ENCODE data around the gene COG2.
"Not testable (repeated sequence)": the region's sequence is repeated elsewhere in the genome, so short reads cannot be mapped to it uniquely, and the experiment has no call there.

The COG2 gene

GRCh38 chr1:230642263-230642959 is at the start of gene COG2:
COG2 (plus strand) TSS chr1:230642481; CDS start chr1:230642607, 126 bp downstream.
- DNase-seq = peak; percentile 77

GRCh38 chr1:230592848-230593414 is 49.4 kb upstream of the COG2 start:
- DNase-seq = no peak

- DNase-seq = no peak
Observed at GRCh38 chr1:230594214-230594773, 48.0 kb upstream of the COG2 start.

- no peak for DNase-seq
Observed at GRCh38 chr1:230595181-230595580, 47.1 kb upstream of the COG2 start.

- no peak for DNase-seq
Observed at GRCh38 chr1:230596306-230596705, 46.0 kb upstream of the COG2 start.

GRCh38 chr1:230598745-230599144 is 43.5 kb upstream of the COG2 start:
- DNase-seq = no peak

- DNase-seq = no peak
Observed at GRCh38 chr1:230599926-230600656, 42.2 kb upstream of the COG2 start.

- not testable (repeated sequence) for DNase-seq
Observed at GRCh38 chr1:230600657-230601400, 41.5 kb upstream of the COG2 start.

- no peak for DNase-seq
Observed at GRCh38 chr1:230609208-230609607, 33.1 kb upstream of the COG2 start.

- DNase-seq = no peak
Observed at GRCh38 chr1:230610589-230610988, 31.7 kb upstream of the COG2 start.

- no peak for DNase-seq
Observed at GRCh38 chr1:230611128-230611877, 31.0 kb upstream of the COG2 start.

GRCh38 chr1:230611878-230612235 is 30.4 kb upstream of the COG2 start:
- no peak for DNase-seq

- no peak for DNase-seq
Observed at GRCh38 chr1:230612651-230613050, 29.6 kb upstream of the COG2 start.

GRCh38 chr1:230614121-230614520 is 28.2 kb upstream of the COG2 start:
- no peak for DNase-seq

- DNase-seq = no peak
Observed at GRCh38 chr1:230618537-230618936, 23.7 kb upstream of the COG2 start.

- no peak for DNase-seq
Observed at GRCh38 chr1:230620649-230621323, 21.5 kb upstream of the COG2 start.

- no peak for DNase-seq
Observed at GRCh38 chr1:230621324-230622030, 20.8 kb upstream of the COG2 start.

GRCh38 chr1:230622151-230622550 is 20.1 kb upstream of the COG2 start:
- no peak for DNase-seq

- no peak for DNase-seq
Observed at GRCh38 chr1:230624097-230624713, 18.1 kb upstream of the COG2 start.

GRCh38 chr1:230626232-230626631 is 16.0 kb upstream of the COG2 start:
- no peak for DNase-seq

GRCh38 chr1:230627767-230628166 is 14.5 kb upstream of the COG2 start:
- DNase-seq = no peak

Data from amniotic stem cell (primary cell).